IPS-20b (cell line): ENCODE data around the gene SLC5A12.

Experiments
- H3K27ac ChIP-seq: one replicate; pipeline ENCODE4 v1.5.1; 2013; ENCODE audit warnings: low read length
- H3K27me3 ChIP-seq: 2 replicates; pipeline ENCODE4 v1.6.1; 2013; ENCODE audit warnings: mild to moderate bottlenecking, low read length, inconsistent platforms; ENCODE audit not compliant: insufficient read depth
- H3K36me3 ChIP-seq: 2 replicates; pipeline ENCODE4 v1.6.1; 2013; ENCODE audit warnings: low read depth, mild to moderate bottlenecking, inconsistent platforms, low read length, moderate library complexity; ENCODE audit not compliant: insufficient read depth
- H3K4me1 ChIP-seq: 2 replicates; pipeline ENCODE4 v1.6.1; 2013; ENCODE audit warnings: mild to moderate bottlenecking, control low read depth, inconsistent platforms, low read length, moderate library complexity; ENCODE audit not compliant: insufficient read depth
- H3K4me3 ChIP-seq: 2 replicates; pipeline ENCODE4 v1.5.1; 2013; ENCODE audit warnings: mild to moderate bottlenecking, low read length, inconsistent platforms
- H3K9ac ChIP-seq: 2 replicates; pipeline ENCODE4 v1.6.1; 2013; ENCODE audit warnings: low read depth, mild to moderate bottlenecking, inconsistent platforms, low read length, moderate library complexity
- H3K9me3 ChIP-seq: 2 replicates; pipeline ENCODE4 v1.6.1; 2013; ENCODE audit warnings: mild to moderate bottlenecking, low read depth, low read length, inconsistent platforms; ENCODE audit not compliant: insufficient read depth

The SLC5A12 gene

GRCh38 chr11:26696330-26696729 is 25.5 kb downstream of the SLC5A12 start:
- H3K36me3 ChIP-seq, result no peaks in the 10 kb centered on the region
- H3K27ac ChIP-seq, result no peak overlapping the region
- no peaks in the 10 kb centered on the region for H3K27me3 ChIP-seq
- H3K4me1 ChIP-seq, result peaks cover 4% of the 10 kb centered on the region; the same call in 1 of the 2 replicates
- no peak overlapping the region for H3K4me3 ChIP-seq
- H3K9me3 ChIP-seq, result no peaks in the 10 kb centered on the region
- H3K9ac ChIP-seq, result no peak overlapping the region

DNA sequence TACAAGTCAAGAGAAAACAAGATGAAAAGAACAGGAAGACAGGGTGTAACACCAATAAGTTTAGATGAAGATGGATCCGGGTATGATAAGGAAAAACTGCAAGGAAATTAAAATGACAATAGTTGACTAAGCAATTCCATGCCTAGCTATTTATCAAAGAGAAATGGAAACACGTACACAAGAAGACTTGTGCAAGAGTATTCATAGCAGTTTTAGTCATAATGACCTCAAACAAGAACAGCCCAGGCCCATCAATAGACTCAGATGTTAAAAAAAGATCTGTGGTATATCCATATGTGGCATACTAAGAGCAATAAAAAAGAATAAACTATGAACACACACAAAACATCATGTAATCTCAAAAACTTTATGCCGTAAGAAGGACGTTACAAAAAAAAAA is 33.2 kb downstream of the SLC5A12 start:
- H3K9ac ChIP-seq, result no peak overlapping the region
- H3K27ac ChIP-seq, result no peak overlapping the region
- H3K27me3 ChIP-seq, result no peaks in the 10 kb centered on the region
- H3K9me3 ChIP-seq, result no peaks in the 10 kb centered on the region
- no peak overlapping the region for H3K4me3 ChIP-seq
- H3K4me1 ChIP-seq, result no peaks in the 10 kb centered on the region
- no peaks in the 10 kb centered on the region for H3K36me3 ChIP-seq

GRCh38 chr11:26687351-26687750 is 34.5 kb downstream of the SLC5A12 start:
- H3K27me3 ChIP-seq, result no peaks in the 10 kb centered on the region
- H3K4me3 ChIP-seq, result no peak overlapping the region
- no peak overlapping the region for H3K27ac ChIP-seq
- no peaks in the 10 kb centered on the region for H3K9me3 ChIP-seq
- no peak overlapping the region for H3K9ac ChIP-seq
- H3K4me1 ChIP-seq, result no peaks in the 10 kb centered on the region
- H3K36me3 ChIP-seq, result no peaks in the 10 kb centered on the region

GRCh38 chr11:26677566-26677965 is 44.3 kb downstream of the SLC5A12 start:
- no peak overlapping the region for H3K27ac ChIP-seq
- H3K36me3 ChIP-seq, result no peaks in the 10 kb centered on the region
- no peaks in the 10 kb centered on the region for H3K27me3 ChIP-seq
- H3K9ac ChIP-seq, result no peak overlapping the region
- H3K4me3 ChIP-seq, result no peak overlapping the region
- no peaks in the 10 kb centered on the region for H3K4me1 ChIP-seq
- H3K9me3 ChIP-seq, result no peaks in the 10 kb centered on the region

- H3K36me3 ChIP-seq, result no peaks in the 10 kb centered on the region
- H3K27me3 ChIP-seq, result no peaks in the 10 kb centered on the region
- H3K4me1 ChIP-seq, result no peaks in the 10 kb centered on the region
- no peaks in the 10 kb centered on the region for H3K9me3 ChIP-seq
- H3K9ac ChIP-seq, result no peak overlapping the region
- no peak overlapping the region for H3K4me3 ChIP-seq
- H3K27ac ChIP-seq, result no peak overlapping the region
Observed at GRCh38 chr11:26676641-26677040, 45.2 kb downstream of the SLC5A12 start.

- no peaks in the 10 kb centered on the region for H3K4me1 ChIP-seq
- no peak overlapping the region for H3K4me3 ChIP-seq
- no peak overlapping the region for H3K9ac ChIP-seq
- no peaks in the 10 kb centered on the region for H3K27me3 ChIP-seq
- no peaks in the 10 kb centered on the region for H3K36me3 ChIP-seq
- no peak overlapping the region for H3K27ac ChIP-seq
- H3K9me3 ChIP-seq, result no peaks in the 10 kb centered on the region
Observed at GRCh38 chr11:26675233-26675928, 46.5 kb downstream of the SLC5A12 start.

GRCh38 chr11:26665946-26666345 is 55.9 kb downstream of the SLC5A12 start:
- no peak overlapping the region for H3K9ac ChIP-seq
- no peaks in the 10 kb centered on the region for H3K9me3 ChIP-seq
- no peak overlapping the region for H3K27ac ChIP-seq
- H3K4me3 ChIP-seq, result no peak overlapping the region
- H3K4me1 ChIP-seq, result no peaks in the 10 kb centered on the region; the same call in 1 of the 2 replicates
- H3K27me3 ChIP-seq, result no peaks in the 10 kb centered on the region
- H3K36me3 ChIP-seq, result no peaks in the 10 kb centered on the region

GRCh38 chr11:26665036-26665435 is 56.8 kb downstream of the SLC5A12 start:
- Histone ChIP-seq H3K9me3 (no peaks in the 10 kb centered on the region), H3K36me3 (no peaks in the 10 kb centered on the region), H3K27ac (no peak overlapping the region), H3K4me1 (no peaks in the 10 kb centered on the region; the same call in 1 of the 2 replicates), H3K9ac (no peak overlapping the region), H3K4me3 (no peak overlapping the region), H3K27me3 (no peaks in the 10 kb centered on the region)

GRCh38 chr11:26662916-26663315 is 58.9 kb downstream of the SLC5A12 start:
- H3K4me1 ChIP-seq, result no peaks in the 10 kb centered on the region; the same call in 1 of the 2 replicates
- H3K9me3 ChIP-seq, result no peaks in the 10 kb centered on the region
- no peak overlapping the region for H3K4me3 ChIP-seq
- no peak overlapping the region for H3K9ac ChIP-seq
- H3K36me3 ChIP-seq, result no peaks in the 10 kb centered on the region
- H3K27me3 ChIP-seq, result no peaks in the 10 kb centered on the region
- no peak overlapping the region for H3K27ac ChIP-seq

GRCh38 chr11:26655287-26655686 is 66.6 kb downstream of the SLC5A12 start:
- H3K27ac ChIP-seq, result no peak overlapping the region
- no peaks in the 10 kb centered on the region for H3K27me3 ChIP-seq
- H3K36me3 ChIP-seq, result no peaks in the 10 kb centered on the region
- no peak overlapping the region for H3K9ac ChIP-seq
- no peaks in the 10 kb centered on the region for H3K4me1 ChIP-seq
- H3K9me3 ChIP-seq, result no peaks in the 10 kb centered on the region
- H3K4me3 ChIP-seq, result no peak overlapping the region

DNA sequence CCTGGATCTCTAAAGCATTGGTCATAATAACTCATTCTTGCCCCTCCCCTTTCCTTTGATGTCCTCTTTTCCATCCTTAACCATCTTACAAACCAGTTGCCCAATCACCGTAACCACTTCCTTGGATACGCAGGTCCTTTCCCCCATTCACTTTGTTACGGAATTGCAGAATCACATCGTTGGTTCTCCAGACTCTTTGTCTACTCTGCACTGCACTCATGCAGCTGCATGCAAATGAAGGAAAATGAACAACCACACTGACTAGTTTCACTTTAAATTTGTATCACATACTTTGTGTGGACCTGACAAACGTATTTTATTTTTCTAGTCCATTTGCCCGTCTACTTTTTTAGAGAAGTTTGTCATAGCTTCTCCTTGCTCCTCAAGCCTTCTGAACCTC is 69.9 kb downstream of the SLC5A12 start:
- H3K4me1 ChIP-seq, result no peaks in the 10 kb centered on the region
- H3K9me3 ChIP-seq, result no peaks in the 10 kb centered on the region

GRCh38 chr11:26649884-26650283 is 72.0 kb downstream of the SLC5A12 start:
- Histone ChIP-seq H3K36me3 (no peaks in the 10 kb centered on the region), H3K9ac (no peak overlapping the region), H3K4me1 (no peaks in the 10 kb centered on the region), H3K9me3 (no peaks in the 10 kb centered on the region), H3K27me3 (no peaks in the 10 kb centered on the region), H3K27ac (no peak overlapping the region), H3K4me3 (0 out of 2 replicates have a peak overlapping the region, but pooled peaks have one; percentile 20)

More for the DNA sequence above, 69.9 kb downstream of the SLC5A12 start:
- H3K27ac ChIP-seq, result no peak overlapping the region
- H3K4me3 ChIP-seq, result no peak overlapping the region
- H3K36me3 ChIP-seq, result no peaks in the 10 kb centered on the region
- no peaks in the 10 kb centered on the region for H3K27me3 ChIP-seq
- no peak overlapping the region for H3K9ac ChIP-seq
